ENCODE measurements around the gene DYSF. TPM values are rescaled to one million over a fixed set of nuclear protein-coding genes. Genes with fewer than 3 reads are reported as not detected.
A peak's percentile ranks its signal among the peaks of the same experiment; 100 is the strongest.

DYSF gene
- total RNA-seq, 1 donor: 0.18 TPM

GRCh38 chr2:71601136-71602114 lies 148.1 kb downstream of the DYSF start:
- TF ChIP-seq, protein P1, sequence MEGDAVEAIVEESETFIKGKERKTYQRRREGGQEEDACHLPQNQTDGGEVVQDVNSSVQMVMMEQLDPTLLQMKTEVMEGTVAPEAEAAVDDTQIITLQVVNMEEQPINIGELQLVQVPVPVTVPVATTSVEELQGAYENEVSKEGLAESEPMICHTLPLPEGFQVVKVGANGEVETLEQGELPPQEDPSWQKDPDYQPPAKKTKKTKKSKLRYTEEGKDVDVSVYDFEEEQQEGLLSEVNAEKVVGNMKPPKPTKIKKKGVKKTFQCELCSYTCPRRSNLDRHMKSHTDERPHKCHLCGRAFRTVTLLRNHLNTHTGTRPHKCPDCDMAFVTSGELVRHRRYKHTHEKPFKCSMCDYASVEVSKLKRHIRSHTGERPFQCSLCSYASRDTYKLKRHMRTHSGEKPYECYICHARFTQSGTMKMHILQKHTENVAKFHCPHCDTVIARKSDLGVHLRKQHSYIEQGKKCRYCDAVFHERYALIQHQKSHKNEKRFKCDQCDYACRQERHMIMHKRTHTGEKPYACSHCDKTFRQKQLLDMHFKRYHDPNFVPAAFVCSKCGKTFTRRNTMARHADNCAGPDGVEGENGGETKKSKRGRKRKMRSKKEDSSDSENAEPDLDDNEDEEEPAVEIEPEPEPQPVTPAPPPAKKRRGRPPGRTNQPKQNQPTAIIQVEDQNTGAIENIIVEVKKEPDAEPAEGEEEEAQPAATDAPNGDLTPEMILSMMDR (IDR thresholded peaks at IDR 0.05; ENCODE audit: insufficient read depth, low read length): no peak
- no peak for DNase-seq (ENCODE audit: low read depth)
- no peak overlapping the region for H3K4me3 ChIP-seq (ENCODE audit: low read depth, low read length)

GRCh38 chr2:71602115-71602495 lies 148.7 kb downstream of the DYSF start:
- no peak overlapping the region for H3K4me3 ChIP-seq (ENCODE audit: low read depth, low read length)
- no peak for DNase-seq (ENCODE audit: low read depth)
- TF ChIP-seq, protein P1 (IDR thresholded peaks at IDR 0.05; ENCODE audit: insufficient read depth, low read length): no peak

- H3K4me3 ChIP-seq (ENCODE audit: low read depth, low read length): no peak overlapping the region
- no peak for DNase-seq (ENCODE audit: low read depth)
- TF ChIP-seq, protein P1 (IDR thresholded peaks at IDR 0.05; ENCODE audit: insufficient read depth, low read length): no peak
Observed at GRCh38 chr2:71602581-71602980, 149.2 kb downstream of the DYSF start.

GRCh38 chr2:71603311-71603811 lies 150.0 kb downstream of the DYSF start:
- TF ChIP-seq, protein P1 (IDR thresholded peaks at IDR 0.05; ENCODE audit: insufficient read depth, low read length): no peak
- H3K4me3 ChIP-seq (ENCODE audit: low read depth, low read length): no peak overlapping the region
- no peak for DNase-seq (ENCODE audit: low read depth)

DNA sequence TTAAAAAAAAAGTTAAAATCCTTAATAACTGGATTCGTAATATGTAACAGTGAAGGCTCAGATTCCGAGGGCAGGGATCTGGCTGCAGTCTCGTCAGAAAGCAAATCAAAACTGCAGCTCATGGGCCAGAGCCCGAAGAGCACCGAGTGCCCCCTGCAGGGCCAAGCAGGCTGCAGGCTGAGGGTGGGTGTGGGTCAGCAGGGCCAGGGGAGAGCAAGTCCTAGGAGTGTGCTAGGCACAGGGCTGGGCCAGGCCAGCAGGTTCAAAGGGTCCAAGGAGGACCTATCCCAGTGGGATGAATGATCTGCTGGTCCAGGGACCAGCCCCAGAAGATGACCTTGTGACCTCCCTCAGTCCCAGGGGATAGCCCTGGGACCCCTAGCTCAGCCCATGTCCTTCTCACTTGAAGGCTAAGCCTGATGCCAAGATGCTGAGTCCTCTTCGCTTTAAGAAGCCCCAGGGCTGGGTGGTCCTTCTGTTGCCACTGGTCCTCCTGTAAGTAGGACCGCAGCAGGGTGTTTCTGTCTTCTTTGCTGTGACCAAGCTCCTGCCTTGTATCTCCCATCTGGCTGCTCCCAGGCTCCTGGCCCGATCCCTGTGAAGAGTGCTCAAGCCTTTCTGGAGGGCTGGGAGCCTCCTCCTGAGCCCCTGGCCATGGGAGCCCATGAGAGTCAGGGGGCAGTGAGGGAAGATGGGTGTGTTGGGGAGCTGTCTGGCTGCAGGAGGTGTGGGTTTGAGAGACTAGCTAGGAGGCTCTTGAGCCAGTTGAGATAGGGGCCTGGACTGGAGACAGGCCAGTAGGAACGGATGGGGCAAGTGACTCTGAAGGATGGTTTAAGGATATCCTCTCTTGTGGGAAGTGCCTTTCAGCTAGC lies 150.7 kb downstream of the DYSF start:
- TF ChIP-seq, protein P1 (IDR thresholded peaks at IDR 0.05; ENCODE audit: insufficient read depth, low read length): peak; percentile 33
- no peak for DNase-seq (ENCODE audit: low read depth)

GRCh38 chr2:71604726-71605120 lies 151.4 kb downstream of the DYSF start:
- no peak for DNase-seq (ENCODE audit: low read depth)
- TF ChIP-seq, protein P1 (IDR thresholded peaks at IDR 0.05; ENCODE audit: insufficient read depth, low read length): no peak
- H3K4me3 ChIP-seq (ENCODE audit: low read depth, low read length): no peak overlapping the region

More for the DNA sequence above, 150.7 kb downstream of the DYSF start:
- H3K4me3 ChIP-seq (ENCODE audit: low read depth, low read length): no peak overlapping the region

Data from fibroblast of the aortic adventitia (primary cell).